ENCODE data around the gene GZF1.

GRCh38 chr20:23420943-23421931 is 59.3 kb downstream of the GZF1 start, which contains the start of gene NAPB:
- TF ChIP-seq CTCF (IDR thresholded peaks at IDR 0.05) (peak; percentile 34), MAX (IDR thresholded peaks at IDR 0.05; ENCODE audit: low read depth) (no peak), CHD2 (IDR thresholded peaks at IDR 0.05; ENCODE audit: low read length, partially characterized antibody) (no peak), SIN3A (IDR thresholded peaks at IDR 0.05; ENCODE audit: borderline replicate concordance, low read depth, low read length) (no peak), RAD21 (IDR thresholded peaks at IDR 0.05; ENCODE audit: low read length) (no peak), GABPA (IDR thresholded peaks at IDR 0.05; ENCODE audit: low read depth) (no peak), RFX5 (IDR thresholded peaks at IDR 0.05; ENCODE audit: low read length) (no peak), PBX3 (IDR thresholded peaks at IDR 0.05) (no peak; the same call in 1 of the 2 replicates), FOSL2 (IDR thresholded peaks at IDR 0.05; ENCODE audit: borderline replicate concordance, low read depth) (no peak), EP300 (IDR thresholded peaks at IDR 0.05; ENCODE audit: borderline replicate concordance in 1 of 2, low read depth in 1 of 2, low read length in 1 of 2) (no peak), YY1 (IDR thresholded peaks at IDR 0.05; ENCODE audit: low read depth) (peak; percentile 91)

All from SK-N-SH (cell line).